Ramos (cell line): ENCODE measurements around the gene ASB2.

Experiments used
- in situ Hi-C: fragments of 300-500 bp; cut with MboI; formaldehyde crosslinking; loops from one replicate; pipeline ENCODE4 v1.14.3; 2022; ENCODE audit warnings: low sequenced_read_pairs; ENCODE audit not compliant: unreplicated experiment

The ASB2 gene

DNA sequence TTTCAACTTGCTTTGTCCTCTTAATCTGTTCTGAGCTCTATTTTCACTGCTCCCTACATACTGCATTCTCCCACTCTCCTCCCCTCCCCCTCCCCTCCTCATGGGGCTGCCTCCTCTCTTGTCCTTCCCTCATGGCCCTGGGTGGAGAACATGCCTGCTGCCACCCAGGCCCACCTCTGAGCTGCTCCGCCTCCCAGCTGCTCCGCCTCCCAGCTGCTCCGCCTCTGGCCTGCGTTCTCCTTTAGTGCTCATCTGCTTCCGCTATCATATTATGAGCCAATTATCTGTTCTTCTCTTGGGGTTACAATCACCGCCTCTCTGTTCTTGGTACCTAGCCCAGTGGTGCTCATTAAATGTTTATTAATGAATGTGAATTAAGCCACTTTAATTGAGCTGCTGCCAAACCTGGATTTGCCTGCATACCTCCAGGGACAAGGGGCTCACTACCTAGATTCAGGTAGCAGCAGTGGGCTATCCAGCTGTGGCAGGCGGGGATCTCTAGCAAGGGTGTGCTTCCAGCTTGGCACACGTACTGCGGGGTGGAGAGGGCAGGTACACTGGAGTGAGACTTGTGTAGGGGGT lies 81.3 kb downstream of the ASB2 start:
- in situ Hi-C loops, result loop anchor here (10.0 kb wide), 1 partner anchor 240 kb away; no protein-coding TSS in a partner anchor

DNA sequence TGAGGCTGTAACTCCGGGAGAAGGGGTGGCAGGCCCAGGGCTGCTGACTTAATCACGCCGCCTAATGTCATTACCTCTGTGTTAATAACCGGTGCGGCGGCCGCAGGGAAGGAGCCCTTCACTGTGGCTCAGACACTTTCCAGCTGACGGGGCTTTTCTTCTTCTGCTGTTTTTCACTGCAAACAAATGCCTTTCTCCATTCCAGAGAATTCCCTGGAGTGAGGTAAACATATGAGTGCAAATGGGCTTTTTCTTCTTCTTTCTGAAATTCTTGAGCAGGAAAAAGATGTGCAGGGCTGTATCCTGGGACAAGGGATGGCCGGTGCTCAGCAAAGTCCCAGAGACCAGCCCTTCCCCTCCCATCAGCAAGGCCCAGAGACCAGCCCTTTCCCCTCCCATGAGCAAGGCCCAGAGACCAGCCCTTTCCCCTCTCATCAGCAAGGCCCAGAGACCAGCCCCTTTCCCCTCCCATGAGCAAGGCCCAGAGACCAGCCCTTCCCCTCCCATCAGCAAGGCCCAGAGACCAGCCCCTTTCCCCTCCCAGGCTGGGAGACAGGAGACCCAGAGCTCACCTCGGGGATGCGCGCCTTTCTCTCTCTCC lies 82.6 kb downstream of the ASB2 start:
- in situ Hi-C loops, result loop anchor here (10.0 kb wide), 1 partner anchor 239 kb away; no protein-coding TSS in a partner anchor

DNA sequence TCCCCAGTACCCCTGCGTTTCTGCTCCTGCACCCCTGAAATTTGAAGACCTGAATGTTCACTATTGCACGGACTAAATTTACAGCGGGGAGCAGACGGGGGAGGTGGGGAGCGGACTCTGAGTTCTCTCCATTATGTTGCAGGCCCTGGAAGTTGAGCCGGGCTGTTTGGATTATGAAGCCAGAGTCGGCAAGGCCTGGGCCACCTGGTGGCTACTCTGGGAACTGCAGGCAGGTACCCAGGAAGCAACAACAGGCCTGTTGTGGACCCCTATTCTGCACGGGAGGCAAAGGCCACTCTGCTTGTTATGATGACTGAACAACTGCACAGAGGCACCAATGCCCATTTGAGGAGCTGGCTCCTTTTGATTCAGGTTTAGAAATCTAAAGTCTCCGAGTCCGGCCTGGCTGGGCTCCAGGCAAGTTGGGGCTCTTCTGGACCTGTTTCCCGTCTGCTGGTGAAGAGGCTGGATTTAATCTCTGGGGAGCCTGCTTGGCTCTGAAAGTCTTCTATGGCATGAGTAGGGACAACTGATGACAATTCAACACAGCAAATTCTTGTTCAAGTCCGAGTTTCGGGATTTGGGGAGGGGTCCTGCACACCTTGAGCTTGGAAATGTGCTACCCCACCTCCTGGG lies 83.3 kb downstream of the ASB2 start:
- in situ Hi-C loops, result loop anchor here (10.0 kb wide), 1 partner anchor 238 kb away; no protein-coding TSS in a partner anchor

DNA sequence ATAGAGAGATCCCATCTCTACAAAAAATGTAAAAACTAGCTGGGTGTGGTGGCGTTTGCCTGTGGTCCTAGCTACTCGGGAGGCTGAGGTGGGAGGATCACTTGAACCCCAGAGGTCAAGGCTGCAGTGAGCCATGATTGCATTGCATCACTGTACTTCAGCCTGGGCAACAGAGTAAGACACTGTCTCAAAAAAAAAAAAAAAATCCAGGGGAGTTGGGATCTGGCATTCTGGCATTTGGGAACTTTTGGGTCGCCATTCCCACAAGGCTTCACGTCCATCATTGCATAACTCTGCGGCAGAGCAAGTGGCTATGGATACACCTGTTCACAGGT lies 83.9 kb downstream of the ASB2 start:
- in situ Hi-C loops, result loop anchor here (10.0 kb wide), 1 partner anchor 238 kb away; no protein-coding TSS in a partner anchor

GRCh38 chr14:93891756-93892504 lies 84.4 kb downstream of the ASB2 start:
- in situ Hi-C loops, result loop anchor here (10.0 kb wide), 1 partner anchor 237 kb away; no protein-coding TSS in a partner anchor

DNA sequence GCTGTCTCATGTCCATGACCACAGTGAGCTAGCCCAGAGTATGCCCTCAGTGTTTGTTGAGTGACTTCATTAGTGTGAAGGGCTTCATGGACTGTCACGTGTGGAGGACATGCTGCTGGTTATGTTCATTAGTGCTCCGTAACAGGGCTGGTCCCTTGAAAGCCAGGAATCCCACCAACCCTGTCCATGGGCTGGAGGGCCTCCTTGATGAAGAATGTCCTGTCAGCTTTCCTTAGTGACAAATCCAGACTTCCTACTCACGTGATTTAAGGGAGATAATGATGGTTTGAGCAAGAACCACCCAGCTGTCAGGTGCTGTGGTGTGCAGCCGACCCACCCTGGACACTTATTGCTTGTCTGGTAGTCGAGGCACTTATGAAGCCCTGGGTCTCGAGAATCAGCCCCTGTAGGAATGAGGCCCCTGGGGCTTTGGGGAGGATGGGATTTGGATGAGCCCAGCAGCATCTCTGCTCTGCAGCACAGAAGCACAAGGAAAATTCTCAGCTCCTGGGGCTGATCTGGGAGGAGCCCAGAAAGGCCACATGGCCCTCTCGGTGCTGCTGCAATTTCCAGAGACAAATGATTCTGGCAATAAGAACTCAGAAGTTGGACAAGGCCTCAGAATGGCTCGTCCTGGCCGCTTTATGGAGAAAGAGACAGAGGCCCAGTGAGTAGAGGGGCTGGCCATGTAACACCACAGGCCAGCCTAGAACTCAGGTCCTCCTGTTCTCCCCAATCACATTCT lies 86.5 kb downstream of the ASB2 start:
- in situ Hi-C loops, result loop anchor here (10.0 kb wide), 1 partner anchor 235 kb away; no protein-coding TSS in a partner anchor

DNA sequence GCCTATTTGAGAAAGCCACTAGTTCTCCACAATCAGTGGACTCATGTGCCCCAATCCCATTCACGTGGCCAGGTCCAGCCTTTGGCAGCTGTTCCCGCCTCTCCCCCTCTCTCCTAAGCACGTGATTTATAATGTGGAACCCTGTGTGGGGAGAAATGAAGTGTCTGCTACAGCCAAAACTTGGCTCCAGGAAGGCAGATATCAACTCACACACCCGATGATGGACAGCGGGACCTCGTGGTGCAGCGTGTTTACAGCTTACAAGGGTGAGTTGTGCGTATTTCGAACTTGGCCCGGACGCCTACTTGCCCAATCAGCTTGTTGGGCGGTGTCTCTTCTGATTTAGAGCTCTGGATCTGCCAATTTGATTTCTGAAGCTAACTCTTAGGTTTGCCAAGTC lies 87.4 kb downstream of the ASB2 start:
- in situ Hi-C loops, result no loop called here

GRCh38 chr14:93884950-93885349 lies 91.4 kb downstream of the ASB2 start:
- in situ Hi-C loops, result no loop called here
